ENCODE results near the gene STX7. TPM values are rescaled to one million over a fixed set of nuclear protein-coding genes. Genes with fewer than 3 reads are reported as not detected.
A peak's percentile ranks its signal among the peaks of the same experiment; 100 is the strongest.

The STX7 gene
- total RNA-seq, 2 experiments from 2014 or later: 66.5 to 178 TPM

GRCh38 chr6:132496519-132497180 lies 16.3 kb downstream of the STX7 start:
- H4K20me1 ChIP-seq (ENCODE audit: insufficient read depth, low read length): no peaks in the 10 kb centered on the region
- H3K79me2 ChIP-seq (ENCODE audit: insufficient read depth, low read depth, low read length): peaks cover 95% of the 10 kb centered on the region
- H3K4me2 ChIP-seq (ENCODE audit: low read length): peak overlapping the region; percentile 88
- H3K4me1 ChIP-seq (ENCODE audit: insufficient read depth, low read length, poor library complexity, severe bottlenecking): peaks cover 99% of the 10 kb centered on the region
- CTCF ChIA-PET (ENCODE audit: unreplicated experiment): interaction anchor here (0.8 to 2.6 kb wide), 4 partner anchors 10 to 227 kb away, joined by 3 to 8 read pairs (median 4); no protein-coding TSS in a partner anchor
- no TSS peak for BruUV-seq (replicated peaks)
- intact Hi-C loops (cut with micrococcal nuclease; ENCODE audit: unreplicated experiment): loop anchor here (5.0 kb wide), 1 partner anchor 316 kb away; the partner anchor contains the start of gene RPS12
- peak overlapping the region; percentile 100 for H3K27ac ChIP-seq (ENCODE audit: low read depth, low read length, poor library complexity, severe bottlenecking)
- DNase-seq (ENCODE audit: low spot score): no peak
- peaks cover 39% of the 10 kb centered on the region for H3K9me3 ChIP-seq (ENCODE audit: low read length)
- H3K9me2 ChIP-seq (ENCODE audit: insufficient read depth, low read length): no peaks in the 10 kb centered on the region
- peak overlapping the region; percentile 60 for H3K4me3 ChIP-seq (ENCODE audit: low read depth, low read length, poor library complexity, severe bottlenecking)
- peaks cover 88% of the 10 kb centered on the region for H3K36me3 ChIP-seq (ENCODE audit: insufficient read depth, low read length)
- POLR2A ChIA-PET: interaction anchor here (0.6 to 6.4 kb wide), 16 partner anchors 10 to 319 kb away, joined by 3 to 63 read pairs (median 6); partner anchors contain the start of gene STX7
- no peak overlapping the region for H2AFZ ChIP-seq (ENCODE audit: low read length)
- TF ChIP-seq EZH2phosphoT487 (IDR thresholded peaks at IDR 0.05; ENCODE audit: borderline replicate concordance, low read depth, low read length): no peak
- TF ChIP-seq CTCF (conservative IDR thresholded peaks at IDR 0.05; ENCODE audit: low read length): no peak

- intact Hi-C loops (cut with micrococcal nuclease; ENCODE audit: unreplicated experiment): loop anchor here (2.0 to 5.0 kb wide), 2 partner anchors 227 to 317 kb away; partner anchors contain the start of gene RPS12
- POLR2A ChIA-PET: interaction anchor here (0.5 to 6.4 kb wide), 17 partner anchors 9 to 1128 kb away, joined by 3 to 63 read pairs (median 7); partner anchors contain the start of genes STX7 and VNN2
- CTCF ChIA-PET (ENCODE audit: unreplicated experiment): interaction anchor here (1.0 to 2.6 kb wide), 2 partner anchors 9 to 15 kb away, joined by 4 to 8 read pairs; no protein-coding TSS in a partner anchor
- no peaks in the 10 kb centered on the region for H4K20me1 ChIP-seq (ENCODE audit: insufficient read depth, low read length)
- no peak overlapping the region for H2AFZ ChIP-seq (ENCODE audit: low read length)
- H3K36me3 ChIP-seq (ENCODE audit: insufficient read depth, low read length): peaks cover 80% of the 10 kb centered on the region
- peak overlapping the region; percentile 60 for H3K4me3 ChIP-seq (ENCODE audit: low read depth, low read length, poor library complexity, severe bottlenecking)
- BruUV-seq (replicated peaks): no TSS peak
- peaks cover 95% of the 10 kb centered on the region for H3K79me2 ChIP-seq (ENCODE audit: insufficient read depth, low read depth, low read length)
- no peaks in the 10 kb centered on the region for H3K9me2 ChIP-seq (ENCODE audit: insufficient read depth, low read length)
- H3K27ac ChIP-seq (ENCODE audit: low read depth, low read length, poor library complexity, severe bottlenecking): peak overlapping the region; percentile 100
- peaks cover 99% of the 10 kb centered on the region for H3K4me1 ChIP-seq (ENCODE audit: insufficient read depth, low read length, poor library complexity, severe bottlenecking)
- peak; percentile 76 for DNase-seq (ENCODE audit: low spot score)
- TF ChIP-seq CTCF (conservative IDR thresholded peaks at IDR 0.05; ENCODE audit: low read length): no peak
- no peak for TF ChIP-seq EZH2phosphoT487 (IDR thresholded peaks at IDR 0.05; ENCODE audit: borderline replicate concordance, low read depth, low read length)
- peaks cover 39% of the 10 kb centered on the region for H3K9me3 ChIP-seq (ENCODE audit: low read length)
- peak overlapping the region; percentile 88 for H3K4me2 ChIP-seq (ENCODE audit: low read length)
Measured at GRCh38 chr6:132495604-132496079, 17.3 kb downstream of the STX7 start.

Measured in OCI-LY7 (cell line).